OCI-LY1 (cell line): ENCODE results near the gene IFNA16.

ENCODE experiments used
- CTCF ChIP-seq: fragments of 200-600 bp; sonication (generic), shearing (Covaris generic); IDR thresholded peaks from 2 replicates; pipeline ENCODE4 v1.5.1; 2017; ENCODE audit warnings: mild to moderate bottlenecking, antibody characterized with exemption, low read length, moderate library complexity, mixed read lengths
- EZH2 ChIP-seq: fragments of 200-600 bp; sonication (generic), shearing (Covaris generic); IDR thresholded peaks from 2 replicates; pipeline ENCODE4 v1.8.0; 2017; ENCODE audit warnings: borderline replicate concordance, mixed run types, mild to moderate bottlenecking, antibody characterized with exemption, low read length, moderate library complexity, mixed read lengths

- TF ChIP-seq CTCF = no peak
- no peak for TF ChIP-seq EZH2
Measured at GRCh38 chr9:21171351-21171750, 45.8 kb downstream of the IFNA16 start.
